ENCODE measurements around the gene UGDH.
"Not testable (repeated sequence)": the region's sequence is repeated elsewhere in the genome, so short reads cannot be mapped to it uniquely, and the experiment has no call there.

The UGDH gene

GRCh38 chr4:39527296-39528060, at the start of gene UGDH:
UGDH (minus strand) TSS chr4:39527439; CDS start chr4:39521512, 5,927 bp downstream.
- peak; percentile 100 for DNase-seq

DNA sequence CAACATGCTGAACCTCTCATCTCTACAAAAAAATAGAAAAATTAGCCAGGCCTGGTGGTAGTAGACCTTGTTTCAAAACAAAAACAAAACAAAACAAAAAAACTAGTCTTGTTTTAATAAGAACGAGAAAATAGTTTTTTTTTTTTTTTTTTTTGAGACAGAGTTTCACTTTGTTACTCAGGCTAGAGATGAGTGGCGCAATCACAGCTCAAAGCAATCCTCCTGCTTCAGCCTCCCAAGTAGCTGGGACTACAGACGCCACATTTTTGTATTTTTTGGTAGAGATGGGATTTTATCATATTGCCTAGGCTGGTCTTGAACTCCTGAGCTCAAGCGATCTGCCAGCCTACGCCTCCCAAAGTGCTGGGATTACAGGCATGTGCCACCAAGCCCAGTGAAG, 47.7 kb upstream of the UGDH start:
- no peak for DNase-seq

GRCh38 chr4:39571504-39571903, 44.3 kb upstream of the UGDH start:
- no peak for DNase-seq

- no peak for DNase-seq
Observed at GRCh38 chr4:39571054-39571453, 43.8 kb upstream of the UGDH start.

DNA sequence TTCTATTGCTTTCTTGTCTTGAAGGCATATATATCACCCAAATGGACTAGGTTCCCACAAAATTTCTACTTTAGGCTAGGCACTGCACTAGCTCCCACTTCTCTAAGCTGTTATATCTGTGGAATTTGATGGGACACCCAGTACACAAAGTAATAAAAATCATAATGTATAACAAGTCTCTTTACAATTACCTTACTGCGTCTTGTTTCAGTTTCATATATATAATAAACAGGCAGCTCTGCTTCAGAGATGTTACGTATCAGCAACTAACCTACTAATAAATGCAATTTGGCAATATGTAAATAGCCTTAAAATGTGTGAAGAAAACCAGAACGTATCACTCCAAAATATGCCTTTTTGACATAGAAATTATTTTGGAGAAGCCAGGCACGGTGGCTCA, 42.0 kb upstream of the UGDH start:
- DNase-seq, result no peak

DNA sequence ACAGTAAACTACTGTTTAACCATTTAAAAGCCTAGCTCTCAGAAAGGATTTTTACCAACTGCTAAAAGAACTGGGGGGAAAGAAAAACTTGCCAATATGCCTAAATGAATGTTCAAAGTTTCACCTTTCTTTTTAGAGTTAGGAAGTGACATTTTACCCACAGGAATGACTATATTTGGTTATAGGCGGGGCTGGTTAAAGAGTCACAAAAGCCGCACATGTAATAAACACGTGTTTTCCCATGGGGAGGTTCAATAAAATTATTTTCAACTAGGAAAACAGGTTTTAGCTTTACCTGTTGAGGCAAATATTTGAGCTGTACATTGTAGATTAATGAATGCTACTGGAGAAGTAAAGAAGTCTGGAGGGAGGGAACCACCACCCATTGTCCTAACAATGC, 41.6 kb upstream of the UGDH start:
- no peak for DNase-seq

- DNase-seq, result no peak
Observed at GRCh38 chr4:39565878-39566600, 38.8 kb upstream of the UGDH start.

GRCh38 chr4:39563346-39563847, 36.2 kb upstream of the UGDH start:
- DNase-seq, result no peak

DNA sequence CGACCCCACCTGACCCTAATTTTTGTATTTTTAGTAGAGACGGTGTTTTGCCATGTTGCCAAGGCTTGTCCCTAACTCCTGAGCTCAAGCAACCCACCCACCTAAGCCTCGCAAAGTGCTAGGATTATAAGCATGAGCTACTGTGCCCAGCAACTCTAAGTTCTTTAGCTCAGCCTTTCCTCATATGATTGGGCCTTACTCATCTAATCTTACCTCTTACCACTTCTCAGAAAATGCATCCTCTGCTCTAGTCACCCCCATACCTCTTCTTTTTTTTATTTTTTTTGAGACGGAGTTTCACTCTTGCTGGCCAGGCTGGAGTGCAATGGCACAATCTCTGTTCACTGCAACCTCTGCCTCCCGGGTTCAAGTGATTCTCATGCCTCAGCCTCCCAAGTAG, 35.6 kb upstream of the UGDH start:
- DNase-seq, result no peak

DNA sequence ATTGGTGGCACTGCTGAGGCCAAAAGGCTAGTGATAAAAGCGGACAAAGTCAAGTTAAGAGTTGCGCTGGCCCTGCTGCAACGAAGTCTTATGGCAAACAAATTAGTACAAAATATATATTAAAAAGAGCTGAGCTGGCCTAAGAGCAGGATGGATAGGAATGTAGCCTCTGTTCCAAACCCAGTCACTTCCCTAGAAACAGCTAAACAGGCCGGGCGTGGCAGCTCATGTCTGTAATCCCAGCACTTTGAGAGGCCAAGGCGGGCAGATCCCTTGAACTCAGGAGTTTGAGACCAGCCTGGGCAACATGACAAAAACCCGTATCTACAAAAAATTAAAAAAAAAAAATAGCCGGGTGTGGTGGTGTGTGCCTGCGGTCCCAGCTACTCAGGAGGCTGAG, 32.4 kb upstream of the UGDH start:
- no peak for DNase-seq

DNA sequence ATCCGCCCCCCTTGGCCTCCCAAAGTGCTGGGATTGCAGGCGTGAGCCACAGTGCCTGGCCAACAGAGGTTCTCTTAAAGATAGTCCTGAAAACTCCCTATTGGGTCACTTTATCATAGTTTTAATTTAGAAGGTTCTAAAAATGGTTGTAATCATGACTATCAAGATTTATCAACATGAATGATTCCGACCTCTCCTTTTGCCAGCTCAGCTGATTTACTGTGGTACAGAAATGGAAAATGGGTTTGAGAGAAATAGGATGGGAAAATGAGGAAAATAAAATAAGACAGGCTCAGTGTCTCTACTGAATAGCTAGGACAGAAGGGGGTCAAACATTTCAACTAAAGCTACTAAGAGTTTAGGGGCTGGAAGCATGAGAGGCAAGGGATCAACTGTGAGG, 28.2 kb upstream of the UGDH start:
- DNase-seq, result no peak

- DNase-seq, result no peak
Observed at GRCh38 chr4:39548425-39549067, 21.3 kb upstream of the UGDH start.

- DNase-seq, result no peak
Observed at GRCh38 chr4:39544580-39545315, 17.5 kb upstream of the UGDH start.

GRCh38 chr4:39544080-39544479, 16.8 kb upstream of the UGDH start:
- not testable (repeated sequence) for DNase-seq

DNA sequence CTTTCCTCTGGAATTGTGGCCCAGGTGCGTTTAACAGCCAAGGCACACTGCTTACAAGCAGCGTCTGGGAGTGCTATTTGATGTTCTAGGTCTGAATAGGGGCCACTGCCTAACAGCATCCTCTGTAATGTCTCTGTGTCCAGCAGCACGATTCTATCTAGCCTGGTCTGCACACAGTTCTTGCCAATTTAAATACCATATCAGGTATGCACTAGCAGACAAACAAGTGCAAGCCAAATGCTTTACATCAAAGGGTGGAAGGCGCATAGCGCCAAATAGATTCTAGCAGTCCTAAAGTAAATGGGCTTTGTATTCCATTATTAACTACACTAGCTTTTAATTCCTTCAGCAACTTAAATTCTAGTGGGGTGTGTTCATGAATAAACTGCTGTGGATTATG, 15.8 kb upstream of the UGDH start:
- no peak for DNase-seq

DNA sequence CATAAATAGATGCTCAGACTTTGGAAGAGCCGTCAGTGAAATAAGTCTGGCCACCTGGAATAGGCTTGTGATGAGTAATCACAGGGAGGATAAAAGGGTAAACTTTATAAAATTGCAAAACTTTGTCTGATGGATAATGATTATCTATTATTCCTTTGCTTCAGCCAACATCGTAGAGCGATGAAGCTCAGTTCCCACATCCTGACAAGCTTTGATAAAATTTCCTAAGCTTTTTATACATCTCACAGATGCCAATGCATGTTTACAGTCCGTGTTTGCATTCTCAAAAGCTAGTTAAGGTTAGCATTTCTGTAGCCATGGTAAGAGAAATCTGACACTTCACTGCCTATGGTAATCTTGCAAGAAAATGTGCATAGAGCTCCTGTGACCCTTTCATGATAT, 15.4 kb upstream of the UGDH start:
- DNase-seq, result no peak

GRCh38 chr4:39541987-39542610, 14.9 kb upstream of the UGDH start:
- no peak for DNase-seq

DNA sequence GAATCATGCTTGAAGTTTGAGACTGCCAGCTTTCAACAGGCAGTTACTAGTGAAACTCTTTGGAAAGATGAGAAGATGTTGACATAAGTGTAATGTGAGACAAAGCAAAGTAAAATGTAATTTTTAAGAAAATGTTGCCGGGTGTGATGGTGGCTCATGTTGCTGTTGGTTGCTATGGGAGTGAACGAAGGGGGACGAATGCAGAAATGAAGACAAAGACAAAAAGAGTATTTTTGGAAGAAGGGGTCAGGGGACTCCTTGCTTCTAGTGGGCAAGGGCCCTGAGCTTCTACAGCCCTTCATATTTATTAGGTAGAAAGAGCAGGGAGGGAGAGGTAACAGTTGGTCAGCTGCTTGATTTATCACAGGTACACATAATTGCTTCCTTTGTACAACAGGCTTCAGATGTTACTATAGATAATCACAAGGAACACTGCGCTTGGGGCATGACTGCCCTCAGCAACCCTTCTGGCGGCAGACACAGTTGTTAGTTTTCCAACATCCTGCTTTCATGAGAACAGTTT, 11.9 kb upstream of the UGDH start:
- no peak for DNase-seq

- DNase-seq, result no peak
Observed at GRCh38 chr4:39533541-39533940, 6.3 kb upstream of the UGDH start.

DNA sequence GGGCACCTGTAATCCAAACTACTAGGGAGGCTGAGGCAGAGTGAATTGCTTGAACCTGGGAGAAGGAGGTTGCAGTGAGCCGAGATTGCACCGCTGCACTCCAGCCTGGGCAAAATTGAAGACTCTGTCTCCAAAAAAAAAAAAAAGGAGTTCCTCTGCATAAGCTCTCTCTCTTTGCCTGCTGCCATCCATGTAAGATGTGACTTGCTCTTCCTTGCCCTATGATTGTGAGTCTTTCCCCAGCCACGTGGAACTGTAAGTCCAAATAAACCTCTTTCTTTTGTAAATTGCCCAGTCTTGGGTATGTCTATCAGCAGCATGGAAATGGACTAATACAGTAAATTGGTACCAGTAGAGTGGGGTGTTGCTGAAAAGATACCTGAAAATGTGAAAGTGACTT, 5.0 kb upstream of the UGDH start:
- not testable (repeated sequence) for DNase-seq

DNA sequence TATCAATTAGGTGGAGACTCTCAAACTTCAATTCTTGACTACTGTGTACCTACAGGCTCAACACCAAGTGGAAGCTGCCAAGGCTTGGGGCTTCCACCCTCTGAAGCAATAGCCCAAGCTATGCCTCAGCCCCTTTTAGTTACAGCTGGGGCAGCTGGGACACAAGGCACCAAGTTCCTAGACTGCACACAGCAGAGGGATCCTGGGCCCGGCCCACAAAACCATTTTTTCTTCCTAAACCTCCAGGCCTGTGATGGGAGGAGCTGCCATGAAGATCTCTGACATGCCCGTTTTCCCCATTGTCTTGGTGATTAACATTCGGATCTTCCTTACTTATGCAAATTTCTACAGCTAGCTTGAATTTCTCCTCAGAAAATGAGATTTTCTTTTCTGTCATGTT, 3.4 kb upstream of the UGDH start:
- no peak for DNase-seq

DNA sequence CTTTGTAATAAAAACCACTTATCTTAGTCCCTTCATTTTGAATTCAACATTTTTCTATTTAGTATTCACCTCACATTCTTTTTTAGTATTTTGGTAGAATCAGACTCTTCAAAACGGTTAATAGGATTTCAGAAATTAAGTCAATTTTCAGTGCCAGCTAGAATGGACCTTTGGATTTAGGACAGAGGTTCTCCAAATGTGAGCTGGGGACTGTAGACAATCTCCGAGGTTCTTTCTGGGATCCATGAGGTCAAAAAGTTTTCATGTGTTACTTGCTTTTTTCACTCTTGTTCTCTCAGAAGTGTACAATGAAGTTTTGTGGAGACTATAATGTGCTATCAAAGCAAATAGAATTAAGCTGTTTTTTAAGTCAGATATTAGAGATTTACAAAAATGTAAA, 2.3 kb upstream of the UGDH start:
- DNase-seq, result no peak
